MCF 10A (cell line): Measurements from ENCODE around the gene ZNF554. TPM values are rescaled to one million over a fixed set of nuclear protein-coding genes. Genes with fewer than 3 reads are reported as not detected.

Experiments used
- BruUV-seq: library from RNA; stranded (reverse); fragments of 400-500 nt; replicated peaks from 2 replicates; lab custom pipeline; 2021; lab: Mats Ljungman, UMichigan
- CTCF ChIA-PET: fragments of 300-600 bp; sonication (Branson Sonifier 250); formaldehyde crosslinking; extraction: SDS; loops from one replicate; lab custom pipeline; 2021; ENCODE audit warnings: antibody characterized with exemption, inconsistent platforms; lab: Yijun Ruan, JAX
- POLR2A ChIA-PET: fragments of 300-600, 350-650 bp; sonication (Branson Sonifier 250); formaldehyde crosslinking; extraction: SDS; loops from one replicate; lab custom pipeline; 2020; ENCODE audit warnings: antibody characterized with exemption, inconsistent platforms; lab: Yijun Ruan, JAX
- DNase-seq: peaks from one replicate; pipeline ENCODE4 v3.0.0-alpha.2; 2018; ENCODE audit not compliant: unreplicated experiment
- H3K27ac Mint-ChIP-seq: one replicate; pipeline ENCODE4 v1.8.0; 2022; ENCODE audit warnings: mild to moderate bottlenecking, low read depth, mixed read lengths; ENCODE audit not compliant: unreplicated experiment
- H3K27me3 Mint-ChIP-seq: one replicate; pipeline ENCODE4 v1.8.0; 2022; ENCODE audit warnings: mixed read lengths; ENCODE audit not compliant: insufficient read depth, unreplicated experiment
- H3K36me3 Mint-ChIP-seq: one replicate; pipeline ENCODE4 v1.8.0; 2022; ENCODE audit warnings: mild to moderate bottlenecking, moderate library complexity, mixed read lengths; ENCODE audit not compliant: insufficient read depth, unreplicated experiment
- H3K4me1 Mint-ChIP-seq: one replicate; pipeline ENCODE4 v1.8.0; 2022; ENCODE audit warnings: mixed read lengths; ENCODE audit not compliant: insufficient read depth, unreplicated experiment
- H3K4me3 Mint-ChIP-seq: one replicate; pipeline ENCODE4 v1.8.0; 2022; ENCODE audit warnings: mild to moderate bottlenecking, moderate library complexity, mixed read lengths; ENCODE audit not compliant: unreplicated experiment
- H3K9me3 Mint-ChIP-seq: one replicate; pipeline ENCODE4 v1.8.0; 2022; ENCODE audit warnings: mixed read lengths; ENCODE audit not compliant: unreplicated experiment
- CTCF ChIP-seq: fragments of 200-600 bp; IDR thresholded peaks from one replicate; pipeline ENCODE4 v1.8.0; 2022; ENCODE audit warnings: antibody characterized with exemption, mild to moderate bottlenecking; ENCODE audit not compliant: unreplicated experiment
- intact Hi-C: fragments of 100-400 bp; cut with micrococcal nuclease; formaldehyde crosslinking; loops from 2 replicates; pipeline ENCODE4 v1.14.1; 2022
- total RNA-seq: library from RNA; stranded (reverse); gene quantifications from 2 replicates; pipeline ENCODE4 v1.2.3, GENCODE V29; 2022

ZNF554 gene
- total RNA-seq, 1 experiment from 2014 or later = 3.1 TPM

GRCh38 chr19:2777952-2778683, 41.5 kb upstream of the ZNF554 start:
- Mint-ChIP-seq H3K4me1 (peaks cover 19% of the 10 kb centered on the region), H3K36me3 (peaks cover 32% of the 10 kb centered on the region), H3K4me3 (no peak overlapping the region), H3K9me3 (no peaks in the 10 kb centered on the region), H3K27ac (no peak overlapping the region), H3K27me3 (no peaks in the 10 kb centered on the region)
- no TSS peak for BruUV-seq
- intact Hi-C loops = no loop called here
- DNase-seq = no peak
- ChIA-PET CTCF (interaction anchor here (0.6 kb wide), 1 partner anchor 876 kb away, joined by 3 read pairs; no protein-coding TSS in a partner anchor), POLR2A (no interaction called here)
- TF ChIP-seq CTCF = no peak

GRCh38 chr19:2779121-2779740, 40.4 kb upstream of the ZNF554 start:
- Mint-ChIP-seq H3K27ac (no peak overlapping the region), H3K27me3 (no peaks in the 10 kb centered on the region), H3K4me1 (peaks cover 24% of the 10 kb centered on the region), H3K36me3 (peaks cover 36% of the 10 kb centered on the region), H3K4me3 (no peak overlapping the region), H3K9me3 (no peaks in the 10 kb centered on the region)
- intact Hi-C loops = no loop called here
- DNase-seq = no peak
- ChIA-PET POLR2A (interaction anchor here (0.7 kb wide), 1 partner anchor 31 kb away, joined by 3 read pairs; no protein-coding TSS in a partner anchor), CTCF (interaction anchor here (0.6 to 0.9 kb wide), 2 partner anchors 95 to 301 kb away, joined by 3 read pairs; no protein-coding TSS in a partner anchor)
- no peak for TF ChIP-seq CTCF
- BruUV-seq = no TSS peak

- POLR2A ChIA-PET = no interaction called here
- BruUV-seq = no TSS peak
- intact Hi-C loops = no loop called here
- Mint-ChIP-seq H3K4me1 (peaks cover 22% of the 10 kb centered on the region), H3K27me3 (no peaks in the 10 kb centered on the region), H3K9me3 (no peaks in the 10 kb centered on the region), H3K36me3 (peaks cover 36% of the 10 kb centered on the region), H3K4me3 (no peak overlapping the region), H3K27ac (peak overlapping the region; percentile 20)
- no peak for DNase-seq
- CTCF ChIA-PET = interaction anchor here (0.5 to 0.6 kb wide), 2 partner anchors 22 to 1068 kb away, joined by 3 read pairs; no protein-coding TSS in a partner anchor
- no peak for TF ChIP-seq CTCF
Measured at GRCh38 chr19:2780284-2780683, 39.4 kb upstream of the ZNF554 start.

GRCh38 chr19:2782329-2782935, 37.2 kb upstream of the ZNF554 start:
- H3K4me1 Mint-ChIP-seq = peaks cover 22% of the 10 kb centered on the region
- peak overlapping the region; percentile 94 for H3K27ac Mint-ChIP-seq
- no peaks in the 10 kb centered on the region for H3K27me3 Mint-ChIP-seq
- peak; percentile 16 for DNase-seq
- H3K36me3 Mint-ChIP-seq = peaks cover 34% of the 10 kb centered on the region
- ChIA-PET POLR2A (interaction anchor here (0.6 to 1.7 kb wide), 9 partner anchors 43 to 307 kb away, joined by 3 to 6 read pairs (median 4); partner anchors contain the start of genes GADD45B, ZNF555 and ZNF57), CTCF (interaction anchor here (0.6 to 0.7 kb wide), 5 partner anchors 12 to 1435 kb away, joined by 3 read pairs; no protein-coding TSS in a partner anchor)
- H3K9me3 Mint-ChIP-seq = no peaks in the 10 kb centered on the region
- intact Hi-C loops = no loop called here
- peak overlapping the region; percentile 78 for H3K4me3 Mint-ChIP-seq
- BruUV-seq = TSS peak; percentile 54
- no peak for TF ChIP-seq CTCF
